Endothelial cell of umbilical vein (primary cell): ENCODE measurements around the gene MOCOS. TPM values are rescaled to one million over a fixed set of nuclear protein-coding genes. Genes with fewer than 3 reads are reported as not detected.

Source experiments
- BruUV-seq: library from RNA; stranded (reverse); fragments of 400-500 nt; replicated peaks from 2 replicates; lab custom pipeline; 2021; lab: Mats Ljungman, UMichigan
- CTCF ChIA-PET: fragments of 300-600, 350-600 bp; sonication (Branson Sonifier 250); formaldehyde crosslinking; loops from one replicate; lab custom pipeline; 2021; ENCODE audit warnings: antibody characterized with exemption, inconsistent platforms; lab: Charles Lee
- POLR2A ChIA-PET: fragments of 300-600, 350-600 bp; sonication (Branson Sonifier 250); formaldehyde crosslinking; loops from one replicate; lab custom pipeline; 2021; ENCODE audit warnings: antibody characterized with exemption, inconsistent platforms; lab: Charles Lee
- DNase-seq: peaks from one replicate; pipeline ENCODE4 v3.0.0-alpha.2; 2011; ENCODE audit warnings: low read depth, low spot score
- FAIRE-seq: peaks from 2 replicates; lab custom pipeline; 2011; peaks lifted over from hg19 to GRCh38; lab: Jason Lieb, UNC
- H2AFZ ChIP-seq: 2 replicates; pipeline ENCODE4 v1.6.0; 2012; ENCODE audit warnings: low read depth, low read length, control low read depth, inconsistent platforms
- H3K27ac ChIP-seq: 2 replicates; pipeline ENCODE4 v1.5.1; 2011; ENCODE audit warnings: low read depth, mild to moderate bottlenecking, control low read depth, low read length, moderate library complexity; ENCODE audit not compliant: insufficient read depth
- H3K27me3 ChIP-seq, 2 experiments: 2 replicates each; pipeline versions ENCODE4 v1.6.0 to v1.6.1; 2011; ENCODE audit warnings: low read length in 2 of 2, mixed read lengths in 1 of 2; ENCODE audit not compliant: control insufficient read depth in 2 of 2, insufficient read depth in 2 of 2
- H3K36me3 ChIP-seq, 2 experiments: 2 replicates in 1 of 2; 3 replicates in 1 of 2; pipeline ENCODE4 v1.5.1; 2011; ENCODE audit warnings: low read length in 2 of 2, mild to moderate bottlenecking in 1 of 2, moderate library complexity in 1 of 2; ENCODE audit not compliant: control insufficient read depth in 2 of 2, insufficient read depth in 2 of 2; ENCODE audit errors: extremely low read depth in 1 of 2
- H3K4me1 ChIP-seq: 3 replicates; pipeline ENCODE4 v1.5.1; 2011; ENCODE audit warnings: mild to moderate bottlenecking, low read length; ENCODE audit not compliant: control insufficient read depth, insufficient read depth; ENCODE audit errors: extremely low read depth
- H3K4me2 ChIP-seq: 2 replicates; pipeline ENCODE4 v1.6.1; 2011; ENCODE audit warnings: low read length, control low read depth, mixed read lengths; ENCODE audit not compliant: insufficient read depth
- H3K4me3 ChIP-seq, 3 experiments: fragments of 200-600 bp in 1 of 3; sonication (generic), shearing (Covaris generic) in 1 of 3; replicated peaks in 1 of 3; 2 replicates each; pipeline ENCODE4 v1.5.1; 2011 to 2016; ENCODE audit warnings: control low read depth in 3 of 3, low read length in 3 of 3, mild to moderate bottlenecking in 2 of 3, inconsistent platforms in 1 of 3, low read depth in 1 of 3, moderate library complexity in 1 of 3; ENCODE audit not compliant: insufficient read depth in 1 of 3
- H3K79me2 ChIP-seq: 2 replicates; pipeline ENCODE4 v1.6.0; 2012; ENCODE audit warnings: low read length, inconsistent platforms; ENCODE audit not compliant: control insufficient read depth, insufficient read depth
- H3K9ac ChIP-seq: replicated peaks from 2 replicates; pipeline ENCODE3; 2011; ENCODE audit warnings: low read length, control low read depth; ENCODE audit not compliant: insufficient read depth; ENCODE audit errors: extremely low read depth
- H3K9me1 ChIP-seq: replicated peaks from 3 replicates; pipeline ENCODE4 v1.6.0; 2011; ENCODE audit warnings: mild to moderate bottlenecking, low read length; ENCODE audit not compliant: control insufficient read depth, insufficient read depth; ENCODE audit errors: extremely low read depth
- H3K9me3 ChIP-seq: replicated peaks from 2 replicates; pipeline ENCODE4 v1.5.1; 2012; ENCODE audit warnings: low read length, inconsistent platforms; ENCODE audit not compliant: control insufficient read depth, insufficient read depth
- H4K20me1 ChIP-seq: replicated peaks from 2 replicates; pipeline ENCODE3; 2011; ENCODE audit warnings: mild to moderate bottlenecking, low read length; ENCODE audit not compliant: control insufficient read depth, insufficient read depth; ENCODE audit errors: extremely low read depth
- EZH2 ChIP-seq: IDR thresholded peaks from 2 replicates; pipeline ENCODE4 v1.6.1; 2012; ENCODE audit warnings: borderline replicate concordance, low read depth, mild to moderate bottlenecking, moderate library complexity, low read length, inconsistent platforms; ENCODE audit not compliant: severe bottlenecking
- GATA2 ChIP-seq: IDR thresholded peaks from 2 replicates; pipeline ENCODE4 v1.7.0; 2011; ENCODE audit warnings: low read depth, mild to moderate bottlenecking, moderate library complexity, mixed read lengths, low read length; ENCODE audit not compliant: insufficient read length, insufficient read depth
- JUN ChIP-seq: IDR thresholded peaks from 2 replicates; pipeline ENCODE4 v1.6.1; 2011; ENCODE audit warnings: borderline replicate concordance, low read depth; ENCODE audit not compliant: insufficient read length, insufficient read depth
- POLR2A ChIP-seq: IDR thresholded peaks from 2 replicates; pipeline ENCODE4 v1.6.1; 2012; ENCODE audit warnings: low read depth, mild to moderate bottlenecking, control low read depth, low read length
- POLR2AphosphoS5 ChIP-seq: IDR thresholded peaks from 2 replicates; pipeline ENCODE4 v1.6.1; 2012; ENCODE audit warnings: low read depth, mild to moderate bottlenecking, control low read depth, low read length, moderate library complexity; ENCODE audit not compliant: insufficient read depth
- dilution Hi-C: fragments of 300-500 bp; cut with MboI; formaldehyde crosslinking; loops from one replicate; pipeline ENCODE4 v1.15.0; 2019; ENCODE audit warnings: low sequenced_read_pairs; ENCODE audit not compliant: extremely low pct_ligation_motif_present
- intact Hi-C: fragments of 100-400 bp; cut with micrococcal nuclease; formaldehyde crosslinking; loops from one replicate; pipeline ENCODE4 v1.10.0; 2022
- polyA plus RNA-seq, 4 experiments: library from polyadenylated mRNA; depleted of rRNA in 3 of 4; stranded (reverse) in 3 of 4; unstranded in 1 of 4; fragments of >200 nt; gene quantifications; 2 replicates each; pipeline versions ENCODE4 v1.2.1 to v1.2.3, GENCODE V29; 2011 to 2012; ENCODE audit warnings: missing spikeins in 1 of 4
- total RNA-seq: library from RNA; stranded (reverse); gene quantifications from 2 replicates; pipeline ENCODE4 v1.2.3, GENCODE V29; 2021
- TF ChIP-seq, protein P1 (sequence below), 2 donors: IDR thresholded peaks; 1 replicate in 1 of 2; 2 replicates in 1 of 2; pipeline ENCODE4 v1.5.1; 2011; ENCODE audit warnings: low read length in 2 of 2, mild to moderate bottlenecking in 2 of 2, moderate library complexity in 2 of 2, control low read depth in 1 of 2, inconsistent platforms in 1 of 2, low read depth in 1 of 2; ENCODE audit not compliant: insufficient read depth in 1 of 2; ENCODE audit errors: extremely low read depth in 1 of 2
- TF ChIP-seq, protein P2 (sequence below): IDR thresholded peaks from 2 replicates; pipeline ENCODE4 v1.6.1; 2011; ENCODE audit not compliant: insufficient read depth, insufficient read length

The MOCOS gene
- total and polyA plus RNA-seq, 2 donors (not counting 3 experiments of a cell fraction or from before 2014, with no cell fraction given), result 0.18 to 0.88 TPM

DNA sequence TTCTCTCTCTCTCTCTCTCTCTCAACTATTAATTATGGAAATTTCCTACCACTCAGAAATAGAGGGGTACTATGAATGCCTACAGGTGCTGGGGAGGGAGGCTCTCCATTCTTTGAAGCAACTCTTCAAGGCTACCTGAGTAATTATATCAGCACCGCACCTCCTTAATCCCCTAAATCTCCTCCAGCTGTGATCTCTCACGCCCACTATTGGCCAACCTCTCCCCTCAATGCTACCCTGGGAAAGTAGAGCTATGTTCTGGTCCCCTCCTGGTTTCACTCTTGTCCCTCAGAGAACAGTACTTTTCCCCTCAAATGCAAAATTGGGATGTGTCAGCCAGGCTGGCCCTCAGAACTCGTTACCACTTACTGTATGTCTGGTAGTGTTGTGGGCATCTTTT lies 1.6 kb downstream of the MOCOS start:
- no peak overlapping the region for H3K4me2 ChIP-seq
- H3K79me2 ChIP-seq, result no peaks in the 10 kb centered on the region
- peaks cover 0 to 8% of the 10 kb centered on the region in 2 experiments for H3K27me3 ChIP-seq
- no peak overlapping the region for H2AFZ ChIP-seq
- no peak for FAIRE-seq
- no peaks in the 10 kb centered on the region for H3K9me1 ChIP-seq
- H3K27ac ChIP-seq, result no peak overlapping the region
- H3K4me3 ChIP-seq, result no peak overlapping the region
- DNase-seq, result no peak
- no peaks in the 10 kb centered on the region for H3K36me3 ChIP-seq
- dilution Hi-C loops (no loop called here), intact Hi-C loops (loop anchor here (5.0 kb wide), 2 partner anchors 108 to 122 kb away; partner anchors contain the start of genes FHOD3 and RPRD1A)
- H3K9ac ChIP-seq, result no peak overlapping the region
- no peaks in the 10 kb centered on the region for H3K9me3 ChIP-seq
- H4K20me1 ChIP-seq, result no peaks in the 10 kb centered on the region
- no TSS peak for BruUV-seq
- ChIA-PET POLR2A (interaction anchor here (2.1 kb wide), 1 partner anchor 60 kb away, joined by 6 read pairs; the partner anchor contains the start of gene SLC39A6), CTCF (interaction anchor here (1.0 kb wide), 1 partner anchor 42 kb away, joined by 3 read pairs; no protein-coding TSS in a partner anchor)
- H3K4me1 ChIP-seq, result peaks cover 4% of the 10 kb centered on the region
- TF ChIP-seq, protein P1, sequence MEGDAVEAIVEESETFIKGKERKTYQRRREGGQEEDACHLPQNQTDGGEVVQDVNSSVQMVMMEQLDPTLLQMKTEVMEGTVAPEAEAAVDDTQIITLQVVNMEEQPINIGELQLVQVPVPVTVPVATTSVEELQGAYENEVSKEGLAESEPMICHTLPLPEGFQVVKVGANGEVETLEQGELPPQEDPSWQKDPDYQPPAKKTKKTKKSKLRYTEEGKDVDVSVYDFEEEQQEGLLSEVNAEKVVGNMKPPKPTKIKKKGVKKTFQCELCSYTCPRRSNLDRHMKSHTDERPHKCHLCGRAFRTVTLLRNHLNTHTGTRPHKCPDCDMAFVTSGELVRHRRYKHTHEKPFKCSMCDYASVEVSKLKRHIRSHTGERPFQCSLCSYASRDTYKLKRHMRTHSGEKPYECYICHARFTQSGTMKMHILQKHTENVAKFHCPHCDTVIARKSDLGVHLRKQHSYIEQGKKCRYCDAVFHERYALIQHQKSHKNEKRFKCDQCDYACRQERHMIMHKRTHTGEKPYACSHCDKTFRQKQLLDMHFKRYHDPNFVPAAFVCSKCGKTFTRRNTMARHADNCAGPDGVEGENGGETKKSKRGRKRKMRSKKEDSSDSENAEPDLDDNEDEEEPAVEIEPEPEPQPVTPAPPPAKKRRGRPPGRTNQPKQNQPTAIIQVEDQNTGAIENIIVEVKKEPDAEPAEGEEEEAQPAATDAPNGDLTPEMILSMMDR (IDR thresholded peaks at IDR 0.05; ENCODE audit: extremely low read depth in 1 of 2, insufficient read depth in 1 of 2, low read depth in 1 of 2, low read length in 2 of 2), result no peak
- TF ChIP-seq EZH2, result no peak
- TF ChIP-seq POLR2AphosphoS5, result no peak
- no peak for TF ChIP-seq POLR2A
- no peak for TF ChIP-seq GATA2
- TF ChIP-seq, protein P2, sequence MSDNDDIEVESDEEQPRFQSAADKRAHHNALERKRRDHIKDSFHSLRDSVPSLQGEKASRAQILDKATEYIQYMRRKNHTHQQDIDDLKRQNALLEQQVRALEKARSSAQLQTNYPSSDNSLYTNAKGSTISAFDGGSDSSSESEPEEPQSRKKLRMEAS, result no peak
- TF ChIP-seq JUN, result no peak
